22Rv1 (cell line): ENCODE data around the gene ZACN.

ENCODE experiments used
- CTCF ChIP-seq: fragments of 450-650 bp; IDR thresholded peaks from 2 replicates; pipeline ENCODE4 v1.5.1; 2017; ENCODE audit warnings: mild to moderate bottlenecking
- ZFX ChIP-seq: fragments of 450-650 bp; IDR thresholded peaks from 2 replicates; pipeline ENCODE4 v1.6.1; 2017; ENCODE audit warnings: antibody characterized with exemption, borderline replicate concordance

GRCh38 chr17:76086384-76086783, 7.4 kb downstream of the ZACN start:
- TF ChIP-seq CTCF (no peak), ZFX (no peak)
